Left lung (tissue), 10 donors: ENCODE measurements around the gene CNOT9. TPM values are rescaled to one million over a fixed set of nuclear protein-coding genes. Genes with fewer than 3 reads are reported as not detected.

Experiments
- ATAC-seq: fragments of 200-7000 bp; cut with Tn5 transposase; one replicate; pipeline ENCODE4 v1.9.1; 2020; ENCODE audit warnings: moderate library complexity
- DNase-seq, 4 donors: peaks; one replicate each; pipeline ENCODE4 v3.0.0-alpha.2; 2013 to 2020
- H3K27ac ChIP-seq, 2 donors: fragments of 200-600 bp; sonication (generic) in 1 of 2; one replicate each; pipeline versions ENCODE4 v1.5.0 to v1.8.0; 2020 to 2021
- H3K27me3 ChIP-seq, 2 donors: fragments of 200-600 bp; sonication (generic) in 1 of 2; one replicate each; pipeline versions ENCODE4 v1.5.0 to v1.8.0; 2020 to 2021
- H3K36me3 ChIP-seq, 2 donors: fragments of 200-600 bp; sonication (generic) in 1 of 2; one replicate each; pipeline versions ENCODE4 v1.5.0 to v1.8.0; 2020 to 2021
- H3K4me1 ChIP-seq, 2 donors: fragments of 200-600 bp; one replicate each; pipeline ENCODE4 v1.8.0; 2021
- H3K4me3 ChIP-seq, 2 donors: fragments of 200-600 bp; sonication (generic) in 1 of 2; one replicate each; pipeline versions ENCODE4 v1.5.0 to v1.8.0; 2020 to 2021; ENCODE audit warnings: mild to moderate bottlenecking in 1 of 2
- H3K9me3 ChIP-seq, 2 donors: fragments of 200-600 bp; sonication (generic) in 1 of 2; one replicate each; pipeline versions ENCODE4 v1.5.0 to v1.8.0; 2020 to 2021
- CTCF ChIP-seq, 2 donors: fragments of 200-600 bp; sonication (generic) in 1 of 2; IDR thresholded peaks; one replicate each; pipeline versions ENCODE4 v1.5.0 to v1.8.0; 2021; ENCODE audit warnings: antibody characterized with exemption in 2 of 2
- intact Hi-C, 2 donors: fragments of 100-400 bp; cut with DNase I; formaldehyde crosslinking; loops; one replicate each; pipeline versions ENCODE4 v1.11.2 to v1.14.2; 2022
- polyA plus RNA-seq, 6 donors: library from polyadenylated mRNA; unstranded; fragments of 120-200 nt; gene quantifications; one replicate each; pipeline ENCODE4 v1.2.1, GENCODE V29; 2013; ENCODE audit not compliant: insufficient read length in 6 of 6
- total RNA-seq, 2 donors: library from RNA; stranded (reverse); fragmentation: NEBNext Ultra II Directional; extraction: Animal tissue kit (Norgen Biotek cat#: 25700); gene quantifications; one replicate each; pipeline ENCODE4 v1.2.1, GENCODE V29; 2021
- donor health status: DM: no; HTN: yes; CAD: no.
- donor health status: DM: no; HTN: no; CAD: no.

Gene CNOT9
- total and polyA plus RNA-seq, 8 donors, result 33.8 to 69.1 (median 55.4) TPM

DNA sequence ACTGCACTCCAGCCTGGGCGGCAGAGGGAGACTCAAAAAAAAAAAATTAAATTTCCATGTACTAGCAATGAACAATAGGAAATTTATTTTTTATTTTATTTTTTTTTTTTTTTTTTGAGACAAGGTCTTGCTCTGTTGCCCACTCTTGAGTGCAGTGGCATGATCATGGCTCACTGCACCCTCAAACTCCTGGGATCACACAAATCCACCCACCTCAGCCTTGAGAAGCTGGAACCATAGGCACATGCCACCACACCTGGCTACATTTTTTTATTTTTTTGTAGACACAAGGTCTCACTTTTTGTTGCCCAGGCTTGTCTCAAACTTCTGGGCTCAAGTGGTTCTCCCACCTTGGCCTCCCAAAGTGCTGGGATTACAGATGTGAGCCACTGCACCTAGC, 16.9 kb downstream of the CNOT9 start:
- no peaks in the 10 kb centered on the region for H3K27me3 ChIP-seq
- DNase-seq (no peak), ATAC-seq (no peak)
- no peaks in the 10 kb centered on the region for H3K4me1 ChIP-seq
- no peaks in the 10 kb centered on the region for H3K9me3 ChIP-seq
- H3K27ac ChIP-seq, result no peak overlapping the region
- no peak overlapping the region for H3K4me3 ChIP-seq
- intact Hi-C loops, result no loop called here
- peaks cover 0 to 95% of the 10 kb centered on the region in 2 donors for H3K36me3 ChIP-seq
- no peak for TF ChIP-seq CTCF (IDR thresholded peaks at IDR 0.05)

DNA sequence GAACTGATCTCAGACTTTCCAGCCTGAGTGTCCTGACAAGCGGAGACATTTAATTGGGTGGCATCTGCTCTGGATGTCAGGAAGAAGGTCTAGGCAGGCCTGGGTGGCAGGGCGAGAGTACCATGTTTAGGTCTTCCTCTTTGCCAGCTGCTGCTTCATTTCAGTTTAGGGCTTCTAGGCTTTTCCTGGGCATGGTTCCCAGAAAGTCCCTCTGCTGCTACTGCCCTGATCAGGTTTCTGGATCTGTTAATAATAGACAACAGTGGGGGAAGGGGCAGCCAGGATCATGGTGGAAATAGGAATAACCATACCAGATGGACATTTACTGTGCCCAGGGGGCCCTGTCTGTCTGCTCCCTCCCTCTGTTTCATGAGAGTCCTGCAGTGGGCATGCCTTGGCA, 36.8 kb downstream of the CNOT9 start:
- no peaks in the 10 kb centered on the region for H3K9me3 ChIP-seq
- DNase-seq (peak in 1 of 4 donors; percentile 16), ATAC-seq (no peak)
- no peak overlapping the region for H3K4me3 ChIP-seq
- no peak overlapping the region for H3K27ac ChIP-seq
- H3K36me3 ChIP-seq, result no peaks in the 10 kb centered on the region
- H3K4me1 ChIP-seq, result peaks cover 0 to 11% of the 10 kb centered on the region in 2 donors
- H3K27me3 ChIP-seq, result no peaks in the 10 kb centered on the region
- intact Hi-C loops, result no loop called here
- no peak for TF ChIP-seq CTCF (IDR thresholded peaks at IDR 0.05)

GRCh38 chr2:218607436-218608115, 38.9 kb downstream of the CNOT9 start, which contains the start of gene PLCD4:
PLCD4 (plus strand) TSS chr2:218607899; CDS start chr2:218615740, 7,841 bp downstream.
- H3K4me1 ChIP-seq, result peaks cover 0 to 11% of the 10 kb centered on the region in 2 donors
- no peak for TF ChIP-seq CTCF (IDR thresholded peaks at IDR 0.05)
- no peaks in the 10 kb centered on the region for H3K36me3 ChIP-seq
- H3K9me3 ChIP-seq, result no peaks in the 10 kb centered on the region
- ATAC-seq (peak; percentile 85), DNase-seq (peak in 3 of 4 donors; percentile 38 to 60 (median 39))
- H3K4me3 ChIP-seq, result no peak within 1 kb of the TSS
- intact Hi-C loops, result no loop called here
- no peaks in the 10 kb centered on the region for H3K27me3 ChIP-seq
- H3K27ac ChIP-seq, result peak within 1 kb of the TSS in 1 of 2 donors; percentile 53

GRCh38 chr2:218615868-218616315, 47.3 kb downstream of the CNOT9 start:
- no peaks in the 10 kb centered on the region for H3K4me1 ChIP-seq
- H3K36me3 ChIP-seq, result no peaks in the 10 kb centered on the region
- no peak for TF ChIP-seq CTCF (IDR thresholded peaks at IDR 0.05)
- H3K27me3 ChIP-seq, result no peaks in the 10 kb centered on the region
- intact Hi-C loops, result no loop called here
- DNase-seq (no peak), ATAC-seq (no peak)
- H3K4me3 ChIP-seq, result no peak overlapping the region
- H3K9me3 ChIP-seq, result no peaks in the 10 kb centered on the region
- H3K27ac ChIP-seq, result no peak overlapping the region

GRCh38 chr2:218618102-218618860, 49.6 kb downstream of the CNOT9 start:
- intact Hi-C loops, result no loop called here

More at GRCh38 chr2:218618102-218618860, 49.6 kb downstream of the CNOT9 start:
- H3K4me3 ChIP-seq, result no peak overlapping the region
- no peak for TF ChIP-seq CTCF (IDR thresholded peaks at IDR 0.05)
- no peaks in the 10 kb centered on the region for H3K9me3 ChIP-seq
- no peak overlapping the region for H3K27ac ChIP-seq
- DNase-seq (peak in 1 of 4 donors; percentile 47), ATAC-seq (no peak)
- H3K36me3 ChIP-seq, result no peaks in the 10 kb centered on the region
- no peaks in the 10 kb centered on the region for H3K27me3 ChIP-seq
- H3K4me1 ChIP-seq, result peaks cover 3 to 4% of the 10 kb centered on the region in 2 donors
